GM12874 (cell line): Measurements from ENCODE around the gene GLYAT.

ENCODE experiments used
- TF ChIP-seq, protein P1 (sequence below): IDR thresholded peaks from 2 replicates; pipeline ENCODE4 v1.5.1; 2011; ENCODE audit warnings: low read depth, mild to moderate bottlenecking, control low read depth, low read length, moderate library complexity; ENCODE audit not compliant: insufficient read depth

Gene GLYAT

GRCh38 chr11:58763120-58763490 is 31.4 kb upstream of the GLYAT start:
- TF ChIP-seq, protein P1, sequence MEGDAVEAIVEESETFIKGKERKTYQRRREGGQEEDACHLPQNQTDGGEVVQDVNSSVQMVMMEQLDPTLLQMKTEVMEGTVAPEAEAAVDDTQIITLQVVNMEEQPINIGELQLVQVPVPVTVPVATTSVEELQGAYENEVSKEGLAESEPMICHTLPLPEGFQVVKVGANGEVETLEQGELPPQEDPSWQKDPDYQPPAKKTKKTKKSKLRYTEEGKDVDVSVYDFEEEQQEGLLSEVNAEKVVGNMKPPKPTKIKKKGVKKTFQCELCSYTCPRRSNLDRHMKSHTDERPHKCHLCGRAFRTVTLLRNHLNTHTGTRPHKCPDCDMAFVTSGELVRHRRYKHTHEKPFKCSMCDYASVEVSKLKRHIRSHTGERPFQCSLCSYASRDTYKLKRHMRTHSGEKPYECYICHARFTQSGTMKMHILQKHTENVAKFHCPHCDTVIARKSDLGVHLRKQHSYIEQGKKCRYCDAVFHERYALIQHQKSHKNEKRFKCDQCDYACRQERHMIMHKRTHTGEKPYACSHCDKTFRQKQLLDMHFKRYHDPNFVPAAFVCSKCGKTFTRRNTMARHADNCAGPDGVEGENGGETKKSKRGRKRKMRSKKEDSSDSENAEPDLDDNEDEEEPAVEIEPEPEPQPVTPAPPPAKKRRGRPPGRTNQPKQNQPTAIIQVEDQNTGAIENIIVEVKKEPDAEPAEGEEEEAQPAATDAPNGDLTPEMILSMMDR: no peak

- TF ChIP-seq, protein P1: no peak
These were observed 30.8 kb upstream of the GLYAT start for GRCh38 chr11:58762284-58763119.

DNA sequence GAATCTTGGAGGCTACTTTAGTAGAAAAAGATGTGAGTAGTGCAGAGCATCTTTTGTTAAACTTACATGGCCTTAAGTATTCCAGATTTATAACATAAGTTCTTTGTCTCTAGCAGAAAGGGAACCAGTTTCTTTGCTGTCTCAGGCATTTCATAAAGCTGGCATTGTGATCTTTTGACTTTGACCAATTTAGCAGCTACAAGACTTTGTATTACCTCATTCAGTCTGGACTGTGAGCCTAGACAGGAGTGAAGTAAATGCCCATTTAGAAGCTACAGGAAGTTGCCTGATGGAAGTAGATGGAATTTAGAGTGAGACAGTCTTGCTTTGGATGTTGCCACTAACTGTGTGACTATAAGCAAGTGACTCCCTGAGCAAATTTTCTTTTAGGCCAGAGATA is 25.7 kb upstream of the GLYAT start:
- TF ChIP-seq, protein P1: no peak

- TF ChIP-seq, protein P1: no peak
These were observed 14.1 kb upstream of the GLYAT start for GRCh38 chr11:58745705-58746364.

- TF ChIP-seq, protein P1: no peak
These were observed 13.4 kb upstream of the GLYAT start for GRCh38 chr11:58744988-58745704.

GRCh38 chr11:58742981-58743880 is 11.5 kb upstream of the GLYAT start:
- TF ChIP-seq, protein P1: peak; percentile 30; the same call in 1 of the 2 replicates
